ENCODE measurements around the gene ALKAL2. TPM values are rescaled to one million over a fixed set of nuclear protein-coding genes. Genes with fewer than 3 reads are reported as not detected.
A peak's percentile ranks its signal among the peaks of the same experiment; 100 is the strongest.

Gene ALKAL2
- total RNA-seq, 1 donor = not detected

- H3K4me2 ChIP-seq (ENCODE audit: insufficient read depth, low read length) = peak overlapping the region; percentile 39
- peak overlapping the region; percentile 19 for H3K4me3 ChIP-seq (ENCODE audit: insufficient read depth, low read length)
- TF ChIP-seq CTCF (IDR thresholded peaks at IDR 0.05; ENCODE audit: extremely low read depth, low read depth, low read length) = no peak
- no peak for DNase-seq (ENCODE audit: insufficient read length, low spot score, missing footprints)
- H3K9me3 ChIP-seq (ENCODE audit: low read depth, low read length) = no peaks in the 10 kb centered on the region
- no peaks in the 10 kb centered on the region for H3K79me2 ChIP-seq (ENCODE audit: insufficient read depth, low read length)
- no peak overlapping the region for H3K27ac ChIP-seq (ENCODE audit: low read depth, low read length)
- no peaks in the 10 kb centered on the region for H3K36me3 ChIP-seq (ENCODE audit: insufficient read depth, low read length)
- peaks cover 35% of the 10 kb centered on the region for H3K27me3 ChIP-seq (ENCODE audit: insufficient read depth, low read length)
- H2AFZ ChIP-seq (ENCODE audit: low read length) = no peak overlapping the region
- peaks cover 32% of the 10 kb centered on the region for H3K4me1 ChIP-seq (ENCODE audit: insufficient read depth, low read length)
- H4K20me1 ChIP-seq (ENCODE audit: insufficient read depth, low read length) = peaks cover 11% of the 10 kb centered on the region
Observed at GRCh38 chr2:286774-287392, 1.0 kb downstream of the ALKAL2 start.

GRCh38 chr2:286035-286434 is 1.9 kb downstream of the ALKAL2 start:
- Histone ChIP-seq H3K79me2 (ENCODE audit: insufficient read depth, low read length) (no peaks in the 10 kb centered on the region), H3K4me3 (ENCODE audit: insufficient read depth, low read length) (no peak overlapping the region), H4K20me1 (ENCODE audit: insufficient read depth, low read length) (peaks cover 11% of the 10 kb centered on the region), H3K9me3 (ENCODE audit: low read depth, low read length) (no peaks in the 10 kb centered on the region), H3K27ac (ENCODE audit: low read depth, low read length) (no peak overlapping the region), H3K4me1 (ENCODE audit: insufficient read depth, low read length) (peaks cover 32% of the 10 kb centered on the region), H3K4me2 (ENCODE audit: insufficient read depth, low read length) (peak overlapping the region; percentile 50), H3K27me3 (ENCODE audit: insufficient read depth, low read length) (peaks cover 32% of the 10 kb centered on the region), H2AFZ (ENCODE audit: low read length) (no peak overlapping the region), H3K36me3 (ENCODE audit: insufficient read depth, low read length) (peaks cover 4% of the 10 kb centered on the region)
- DNase-seq (ENCODE audit: insufficient read length, low spot score, missing footprints) = no peak
- TF ChIP-seq CTCF (IDR thresholded peaks at IDR 0.05; ENCODE audit: extremely low read depth, low read depth, low read length) = no peak

- peaks cover 28% of the 10 kb centered on the region for H3K27me3 ChIP-seq (ENCODE audit: insufficient read depth, low read length)
- peaks cover 9% of the 10 kb centered on the region for H3K36me3 ChIP-seq (ENCODE audit: insufficient read depth, low read length)
- TF ChIP-seq CTCF (IDR thresholded peaks at IDR 0.05; ENCODE audit: extremely low read depth, low read depth, low read length) = no peak
- no peaks in the 10 kb centered on the region for H3K79me2 ChIP-seq (ENCODE audit: insufficient read depth, low read length)
- H4K20me1 ChIP-seq (ENCODE audit: insufficient read depth, low read length) = peaks cover 11% of the 10 kb centered on the region
- H3K4me1 ChIP-seq (ENCODE audit: insufficient read depth, low read length) = peaks cover 32% of the 10 kb centered on the region
- H3K4me2 ChIP-seq (ENCODE audit: insufficient read depth, low read length) = peak overlapping the region; percentile 50
- no peak overlapping the region for H2AFZ ChIP-seq (ENCODE audit: low read length)
- no peaks in the 10 kb centered on the region for H3K9me3 ChIP-seq (ENCODE audit: low read depth, low read length)
- H3K4me3 ChIP-seq (ENCODE audit: insufficient read depth, low read length) = no peak overlapping the region
- H3K27ac ChIP-seq (ENCODE audit: low read depth, low read length) = peak overlapping the region; percentile 63
- DNase-seq (ENCODE audit: insufficient read length, low spot score, missing footprints) = peak; percentile 95
Observed at GRCh38 chr2:285531-285930, 2.4 kb downstream of the ALKAL2 start.

- no peak for DNase-seq (ENCODE audit: insufficient read length, low spot score, missing footprints)
Observed at GRCh38 chr2:284896-285492, 2.9 kb downstream of the ALKAL2 start.

More at GRCh38 chr2:284896-285492, 2.9 kb downstream of the ALKAL2 start:
- peak overlapping the region; percentile 50 for H3K4me2 ChIP-seq (ENCODE audit: insufficient read depth, low read length)
- H3K4me3 ChIP-seq (ENCODE audit: insufficient read depth, low read length) = no peak overlapping the region
- H3K79me2 ChIP-seq (ENCODE audit: insufficient read depth, low read length) = no peaks in the 10 kb centered on the region
- H2AFZ ChIP-seq (ENCODE audit: low read length) = no peak overlapping the region
- TF ChIP-seq CTCF (IDR thresholded peaks at IDR 0.05; ENCODE audit: extremely low read depth, low read depth, low read length) = no peak
- peaks cover 31% of the 10 kb centered on the region for H3K4me1 ChIP-seq (ENCODE audit: insufficient read depth, low read length)
- peaks cover 12% of the 10 kb centered on the region for H4K20me1 ChIP-seq (ENCODE audit: insufficient read depth, low read length)
- peaks cover 13% of the 10 kb centered on the region for H3K36me3 ChIP-seq (ENCODE audit: insufficient read depth, low read length)
- peak overlapping the region; percentile 63 for H3K27ac ChIP-seq (ENCODE audit: low read depth, low read length)
- no peaks in the 10 kb centered on the region for H3K9me3 ChIP-seq (ENCODE audit: low read depth, low read length)
- peaks cover 26% of the 10 kb centered on the region for H3K27me3 ChIP-seq (ENCODE audit: insufficient read depth, low read length)

Measured in osteoblast (primary cell).